ENCODE measurements around the gene AQR. TPM values are rescaled to one million over a fixed set of nuclear protein-coding genes. Genes with fewer than 3 reads are reported as not detected.
A peak's percentile ranks its signal among the peaks of the same experiment; 100 is the strongest.

The AQR gene
- total RNA-seq = 52.3 TPM
- polyA plus RNA-seq = 9.9 TPM

- Histone ChIP-seq H3K4me3 (ENCODE audit: low read depth, low read length) (peak within 1 kb of the TSS; percentile 80), H3K4me1 (ENCODE audit: insufficient read depth) (peaks cover 2% of the 10 kb centered on the region), H3K36me3 (ENCODE audit: insufficient read depth) (no peaks in the 10 kb centered on the region), H3K27ac (ENCODE audit: low read depth) (peak within 1 kb of the TSS; percentile 53)
- WGBS = under 1% methylated on average over 44 of the region's 44 CpGs
- peak; percentile 93 for DNase-seq (ENCODE audit: extremely low spot score)
Observed at GRCh38 chr15:34969340-34970097, at the start of gene AQR. TSS of gene AQR (minus strand) at chr15:34969742. CDS start at chr15:34969613, 129 bp downstream.

GRCh38 chr15:35014241-35014640 is 44.7 kb upstream of the AQR start:
- H3K4me3 ChIP-seq (ENCODE audit: low read depth, low read length) = no peak overlapping the region
- no peaks in the 10 kb centered on the region for H3K36me3 ChIP-seq (ENCODE audit: insufficient read depth)
- no peak for DNase-seq (ENCODE audit: extremely low spot score)
- H3K27ac ChIP-seq (ENCODE audit: low read depth) = no peak overlapping the region
- H3K4me1 ChIP-seq (ENCODE audit: insufficient read depth) = no peaks in the 10 kb centered on the region

GRCh38 chr15:35013370-35013769 is 43.8 kb upstream of the AQR start:
- WGBS = 73% methylated on average over 4 of the region's 4 CpGs
- Histone ChIP-seq H3K4me1 (ENCODE audit: insufficient read depth) (no peaks in the 10 kb centered on the region), H3K27ac (ENCODE audit: low read depth) (no peak overlapping the region), H3K4me3 (ENCODE audit: low read depth, low read length) (no peak overlapping the region), H3K36me3 (ENCODE audit: insufficient read depth) (no peaks in the 10 kb centered on the region)
- no peak for DNase-seq (ENCODE audit: extremely low spot score)

GRCh38 chr15:35007397-35007796 is 37.9 kb upstream of the AQR start:
- Histone ChIP-seq H3K4me1 (ENCODE audit: insufficient read depth) (no peaks in the 10 kb centered on the region), H3K27ac (ENCODE audit: low read depth) (no peak overlapping the region), H3K4me3 (ENCODE audit: low read depth, low read length) (no peak overlapping the region), H3K36me3 (ENCODE audit: insufficient read depth) (no peaks in the 10 kb centered on the region)
- DNase-seq (ENCODE audit: extremely low spot score) = no peak
- WGBS = 76% methylated on average over 2 of the region's 2 CpGs

- Histone ChIP-seq H3K36me3 (ENCODE audit: insufficient read depth) (no peaks in the 10 kb centered on the region), H3K27ac (ENCODE audit: low read depth) (no peak overlapping the region), H3K4me3 (ENCODE audit: low read depth, low read length) (no peak overlapping the region), H3K4me1 (ENCODE audit: insufficient read depth) (no peaks in the 10 kb centered on the region)
- DNase-seq (ENCODE audit: extremely low spot score) = no peak
- 97% methylated on average over 6 of the region's 6 CpGs for WGBS
Observed at GRCh38 chr15:35005933-35006332, 36.4 kb upstream of the AQR start.

DNA sequence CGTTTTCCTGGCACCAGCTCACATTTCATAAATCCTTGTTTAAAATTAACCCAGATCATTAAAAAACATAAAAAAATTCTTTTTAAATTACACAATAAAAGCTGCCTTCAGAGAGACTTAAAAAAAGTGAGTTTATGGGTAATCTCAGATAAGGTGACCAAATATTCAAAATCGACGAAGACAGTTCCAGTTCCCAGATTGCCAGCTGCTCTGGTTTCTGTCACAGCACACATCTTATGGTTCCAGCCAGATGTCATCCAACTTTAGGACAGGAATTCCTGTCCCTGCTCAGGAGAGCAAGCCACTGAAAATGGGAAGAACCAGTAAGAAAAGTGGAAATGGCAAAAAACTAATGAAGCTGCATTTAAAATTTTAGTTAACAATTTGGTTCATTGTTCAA is 34.4 kb upstream of the AQR start:
- no peak for DNase-seq (ENCODE audit: extremely low spot score)
- H3K36me3 ChIP-seq (ENCODE audit: insufficient read depth) = no peaks in the 10 kb centered on the region
- no peak overlapping the region for H3K4me3 ChIP-seq (ENCODE audit: low read depth, low read length)
- no peaks in the 10 kb centered on the region for H3K4me1 ChIP-seq (ENCODE audit: insufficient read depth)
- 34% methylated on average over 3 of the region's 3 CpGs for WGBS
- no peak overlapping the region for H3K27ac ChIP-seq (ENCODE audit: low read depth)

DNA sequence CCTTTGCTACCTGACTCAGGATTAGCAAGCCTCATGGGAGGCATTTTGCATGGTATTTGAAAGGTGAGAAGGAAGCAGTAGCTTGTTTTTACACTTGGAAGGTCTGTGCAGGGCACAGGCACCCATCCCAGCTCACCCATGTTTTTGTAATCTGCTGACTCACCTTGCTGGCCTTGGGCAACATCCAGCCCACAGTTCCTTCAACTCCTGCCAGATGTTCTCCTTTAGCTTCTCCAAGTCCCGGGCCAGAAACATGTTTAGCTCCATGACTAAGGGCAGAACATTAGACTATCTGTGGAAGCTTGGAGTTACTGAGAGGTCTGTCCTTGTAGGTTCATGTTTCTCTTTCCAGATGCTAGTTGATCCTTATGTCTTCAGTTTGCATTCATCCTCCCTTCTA is 31.0 kb upstream of the AQR start:
- no peak overlapping the region for H3K4me3 ChIP-seq (ENCODE audit: low read depth, low read length)
- H3K36me3 ChIP-seq (ENCODE audit: insufficient read depth) = no peaks in the 10 kb centered on the region
- H3K4me1 ChIP-seq (ENCODE audit: insufficient read depth) = no peaks in the 10 kb centered on the region
- no peak overlapping the region for H3K27ac ChIP-seq (ENCODE audit: low read depth)
- no peak for DNase-seq (ENCODE audit: extremely low spot score)
- WGBS = 42% methylated on average over 1 of the region's 1 CpG

GRCh38 chr15:34999906-35000305 is 30.4 kb upstream of the AQR start:
- 93% methylated on average over 7 of the region's 7 CpGs for WGBS
- no peak for DNase-seq (ENCODE audit: extremely low spot score)
- no peak overlapping the region for H3K27ac ChIP-seq (ENCODE audit: low read depth)
- no peaks in the 10 kb centered on the region for H3K4me1 ChIP-seq (ENCODE audit: insufficient read depth)
- no peaks in the 10 kb centered on the region for H3K36me3 ChIP-seq (ENCODE audit: insufficient read depth)
- no peak overlapping the region for H3K4me3 ChIP-seq (ENCODE audit: low read depth, low read length)

GRCh38 chr15:34994925-34995324 is 25.4 kb upstream of the AQR start:
- 81% methylated on average over 1 of the region's 1 CpG for WGBS
- H3K4me1 ChIP-seq (ENCODE audit: insufficient read depth) = no peaks in the 10 kb centered on the region
- H3K4me3 ChIP-seq (ENCODE audit: low read depth, low read length) = no peak overlapping the region
- no peak overlapping the region for H3K27ac ChIP-seq (ENCODE audit: low read depth)
- H3K36me3 ChIP-seq (ENCODE audit: insufficient read depth) = no peaks in the 10 kb centered on the region
- DNase-seq (ENCODE audit: extremely low spot score) = no peak

DNA sequence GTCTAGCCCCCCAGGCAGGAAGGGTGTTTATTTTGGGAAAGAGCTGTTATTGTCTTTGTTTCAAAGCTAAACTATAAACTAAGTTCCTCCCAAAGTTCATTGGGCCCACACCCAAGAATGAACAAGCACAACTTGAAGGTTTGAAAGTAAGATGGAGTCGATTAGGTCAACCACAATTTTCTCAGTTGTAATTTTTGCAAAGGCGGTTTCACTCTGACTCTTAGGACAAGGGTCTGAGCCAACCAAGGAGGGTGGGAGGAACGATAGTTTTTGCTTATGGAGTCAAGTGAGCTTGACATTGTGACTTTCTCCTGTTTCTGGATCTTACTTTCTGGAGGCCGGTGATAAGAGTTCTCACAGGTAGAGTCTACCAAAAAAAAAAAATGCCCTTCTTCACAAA is 24.3 kb upstream of the AQR start:
- 87% methylated on average over 4 of the region's 4 CpGs for WGBS
- DNase-seq (ENCODE audit: extremely low spot score) = no peak
- no peaks in the 10 kb centered on the region for H3K36me3 ChIP-seq (ENCODE audit: insufficient read depth)
- no peak overlapping the region for H3K27ac ChIP-seq (ENCODE audit: low read depth)
- no peak overlapping the region for H3K4me3 ChIP-seq (ENCODE audit: low read depth, low read length)
- H3K4me1 ChIP-seq (ENCODE audit: insufficient read depth) = no peaks in the 10 kb centered on the region

GRCh38 chr15:34993412-34993811 is 23.9 kb upstream of the AQR start:
- Histone ChIP-seq H3K36me3 (ENCODE audit: insufficient read depth) (no peaks in the 10 kb centered on the region), H3K4me3 (ENCODE audit: low read depth, low read length) (no peak overlapping the region), H3K27ac (ENCODE audit: low read depth) (no peak overlapping the region), H3K4me1 (ENCODE audit: insufficient read depth) (no peaks in the 10 kb centered on the region)
- 91% methylated on average over 6 of the region's 6 CpGs for WGBS
- no peak for DNase-seq (ENCODE audit: extremely low spot score)

- Histone ChIP-seq H3K36me3 (ENCODE audit: insufficient read depth) (no peaks in the 10 kb centered on the region), H3K4me3 (ENCODE audit: low read depth, low read length) (peak within 1 kb of the TSS; percentile 92), H3K4me1 (ENCODE audit: insufficient read depth) (no peaks in the 10 kb centered on the region), H3K27ac (ENCODE audit: low read depth) (peak within 1 kb of the TSS; percentile 97)
- DNase-seq (ENCODE audit: extremely low spot score) = peak; percentile 49
- under 1% methylated on average over 60 of the region's 60 CpGs for WGBS
Observed at GRCh38 chr15:34988027-34988902, 18.7 kb upstream of the AQR start, which contains the start of gene ZNF770. TSS of gene ZNF770 (minus strand) at chr15:34988287. CDS start at chr15:34983434, 4,853 bp downstream.

GRCh38 chr15:34987609-34988026 is 18.1 kb upstream of the AQR start:
- Histone ChIP-seq H3K4me3 (ENCODE audit: low read depth, low read length) (peak overlapping the region; percentile 92), H3K4me1 (ENCODE audit: insufficient read depth) (no peaks in the 10 kb centered on the region), H3K27ac (ENCODE audit: low read depth) (peak overlapping the region; percentile 97), H3K36me3 (ENCODE audit: insufficient read depth) (no peaks in the 10 kb centered on the region)
- WGBS = under 1% methylated on average over 16 of the region's 16 CpGs
- DNase-seq (ENCODE audit: extremely low spot score) = no peak

All from urinary bladder (tissue), 4 donors.